Vagina (tissue), 2 donors: ENCODE measurements around the gene MTA3.

Source experiments
- CTCF ChIP-seq, 3 experiments: fragments of 450-650 bp in 2 of 3; fragments of 200-600 bp in 1 of 3; sonication (generic) in 1 of 3; IDR thresholded peaks; one replicate each; pipeline ENCODE4 v1.5.1; 2017 to 2019; ENCODE audit warnings: antibody characterized with exemption in 3 of 3, mild to moderate bottlenecking in 2 of 3, moderate library complexity in 2 of 3
- POLR2A ChIP-seq, 2 donors: fragments of 450-650 bp; IDR thresholded peaks; one replicate each; pipeline ENCODE4 v1.6.1; 2017; ENCODE audit warnings: antibody characterized with exemption in 2 of 2, mild to moderate bottlenecking in 2 of 2, moderate library complexity in 2 of 2
- POLR2AphosphoS5 ChIP-seq, 2 donors: sonication (generic); formaldehyde crosslinking; IDR thresholded peaks; one replicate each; pipeline ENCODE4 v1.9.0; 2017; ENCODE audit warnings: antibody characterized with exemption in 2 of 2, mild to moderate bottlenecking in 2 of 2, low read depth in 1 of 2; ENCODE audit not compliant: insufficient read depth in 1 of 2

GRCh38 chr2:42562474-42563144, 5.8 kb upstream of the MTA3 start:
- no peak for TF ChIP-seq CTCF (IDR thresholded peaks at IDR 0.05)
- TF ChIP-seq POLR2AphosphoS5 (IDR thresholded peaks at IDR 0.05; ENCODE audit: insufficient read depth in 1 of 2, low read depth in 1 of 2): peak in 1 of 2 donors; percentile 10
- no peak for TF ChIP-seq POLR2A (IDR thresholded peaks at IDR 0.05)
